ENCODE data around the gene GLB1L2.

The GLB1L2 gene

GRCh38 chr11:134382830-134383229 lies 51.0 kb downstream of the GLB1L2 start:
- FAIRE-seq = no peak

DNA sequence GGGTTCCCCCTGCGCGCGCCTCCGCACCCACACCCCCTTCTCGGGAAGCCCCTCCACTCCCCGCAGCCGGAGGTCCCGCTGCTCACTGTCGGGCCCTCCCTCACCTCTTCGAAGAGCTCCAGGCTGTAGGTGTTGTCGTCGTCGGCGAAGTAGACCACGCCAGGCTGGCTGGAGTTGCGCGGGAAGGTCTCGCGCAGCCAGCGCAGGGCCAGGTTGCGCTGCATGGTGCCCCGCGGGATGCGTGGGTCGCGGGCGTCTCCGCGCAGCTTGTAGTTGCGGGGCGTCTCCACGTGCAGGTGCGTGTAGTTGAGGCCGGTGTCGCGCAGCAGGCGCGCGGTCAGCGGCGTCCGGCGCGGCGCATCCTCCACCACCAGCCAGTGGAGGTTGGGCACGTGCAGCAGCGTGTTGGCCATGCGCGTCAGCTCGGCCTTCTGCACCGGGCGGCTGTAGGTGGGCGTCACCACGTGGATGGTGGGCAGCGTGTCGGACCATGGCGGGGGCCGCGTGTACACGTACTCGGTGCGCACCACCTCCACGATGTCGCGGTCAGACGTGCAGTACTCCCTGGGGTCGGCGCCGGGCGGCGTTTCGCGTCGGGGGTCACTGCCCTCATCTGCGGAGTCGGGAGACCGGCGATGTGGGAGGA lies 51.9 kb downstream of the GLB1L2 start:
- DNase-seq (ENCODE audit: insufficient read length, low spot score) (no peak), FAIRE-seq (no peak)

More at GRCh38 chr11:134382830-134383229, 51.0 kb downstream of the GLB1L2 start:
- no peak for DNase-seq (ENCODE audit: insufficient read length, low spot score)

- FAIRE-seq (no peak), DNase-seq (ENCODE audit: insufficient read length, low spot score) (no peak)
These were observed 52.6 kb downstream of the GLB1L2 start for GRCh38 chr11:134384406-134384805.

DNA sequence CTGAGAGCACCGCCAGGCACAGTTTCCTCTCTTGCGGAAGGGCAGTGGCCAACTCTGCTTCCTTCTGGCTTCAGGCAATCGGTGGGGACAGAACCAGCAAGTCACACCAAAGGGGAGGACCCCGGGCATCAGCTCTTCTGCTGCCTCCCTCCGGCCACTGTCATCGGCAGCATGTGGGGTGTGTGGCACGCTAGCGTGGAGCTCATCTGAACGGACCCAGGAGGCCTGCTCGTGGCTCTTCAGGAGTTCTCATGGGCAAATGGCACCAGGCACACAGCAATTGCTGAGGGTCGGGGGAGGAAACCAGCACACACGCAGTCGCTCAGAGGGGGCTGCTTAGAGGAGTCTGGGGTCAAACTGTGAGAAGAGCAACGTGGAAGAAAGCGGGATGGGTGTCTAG lies 53.4 kb downstream of the GLB1L2 start:
- DNase-seq (ENCODE audit: insufficient read length, low spot score) (no peak), FAIRE-seq (no peak)

- DNase-seq (ENCODE audit: insufficient read length, low spot score) (no peak), FAIRE-seq (no peak)
These were observed 54.2 kb downstream of the GLB1L2 start for GRCh38 chr11:134385774-134386565.

DNA sequence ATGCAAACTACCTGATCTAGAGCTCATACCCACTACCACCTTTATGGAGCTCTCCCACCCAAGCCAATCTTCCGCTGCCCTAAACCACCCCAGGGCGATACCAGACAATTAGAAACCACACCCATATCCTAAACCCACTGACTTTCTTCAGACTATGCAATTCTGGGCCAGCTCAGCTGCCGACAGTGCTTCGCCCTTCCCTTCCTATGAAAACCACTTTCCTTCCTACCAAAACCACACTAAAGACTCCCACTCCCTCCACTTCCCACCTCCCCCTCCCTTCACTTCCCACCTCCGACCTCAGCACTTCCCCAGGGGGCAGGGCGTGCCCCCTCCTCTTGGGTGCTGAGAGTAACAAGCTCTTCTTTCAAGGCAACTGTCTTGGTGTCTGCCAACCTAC lies 55.2 kb downstream of the GLB1L2 start:
- DNase-seq (ENCODE audit: insufficient read length, low spot score) = no peak
- FAIRE-seq = no peak

DNA sequence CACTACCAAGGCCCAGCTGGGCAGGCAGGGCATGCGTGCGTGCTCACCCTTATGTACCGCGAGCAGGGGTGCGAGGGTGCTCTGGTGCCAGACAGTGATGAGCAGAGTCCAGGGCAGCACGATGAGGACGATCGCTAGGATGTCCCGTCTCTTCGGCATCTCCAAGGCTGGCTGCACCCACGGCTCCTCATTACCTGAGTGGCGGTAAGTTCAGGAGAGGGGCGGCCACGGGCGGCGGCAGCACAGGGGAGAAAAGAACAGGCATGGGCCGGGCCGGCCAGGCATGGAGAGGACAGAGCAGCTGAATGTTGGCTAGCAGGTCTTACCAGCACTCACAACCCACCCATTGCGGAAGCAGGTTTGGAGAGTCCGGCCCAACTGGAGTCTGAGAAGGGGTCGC lies 55.7 kb downstream of the GLB1L2 start:
- no peak for DNase-seq (ENCODE audit: insufficient read length, low spot score)
- FAIRE-seq = no peak

- no peak for DNase-seq (ENCODE audit: insufficient read length, low spot score)
- no peak for FAIRE-seq
These were observed 56.8 kb downstream of the GLB1L2 start for GRCh38 chr11:134388590-134388989.

DNA sequence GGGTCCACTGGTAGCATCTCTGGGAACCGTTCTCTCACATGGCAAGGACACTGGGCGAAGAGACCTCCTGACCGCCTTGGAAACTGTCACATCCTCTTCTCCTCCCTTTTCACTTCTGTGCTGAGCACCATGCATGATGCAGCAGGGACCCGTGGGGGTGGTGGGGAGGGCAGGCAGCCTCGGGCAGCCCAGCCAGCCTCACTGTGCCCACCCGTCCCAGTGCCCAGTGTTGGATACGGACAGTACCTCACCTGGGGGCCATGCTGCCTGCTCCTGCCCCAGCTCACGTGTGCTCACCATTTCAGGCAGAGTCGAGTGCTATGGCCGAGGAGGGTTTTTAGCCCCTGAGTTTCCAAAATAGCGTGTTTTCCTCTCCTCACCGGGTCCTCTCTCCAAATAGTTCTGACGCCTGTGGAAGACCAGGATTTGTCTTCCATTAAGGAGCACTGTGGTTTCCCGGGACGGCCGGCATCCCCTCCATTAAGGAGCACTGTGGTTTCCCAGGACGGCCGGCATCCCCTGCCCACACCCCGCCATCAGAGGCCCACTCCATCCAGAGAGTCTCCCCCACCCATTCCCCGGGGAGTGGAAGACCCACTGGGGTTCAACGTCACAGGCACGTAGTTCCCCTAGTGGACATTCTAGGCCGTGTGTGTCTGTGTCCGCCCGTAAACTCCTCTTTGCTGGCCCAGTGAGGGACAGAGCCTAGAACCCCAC lies 57.8 kb downstream of the GLB1L2 start:
- no peak for DNase-seq (ENCODE audit: insufficient read length, low spot score)
- no peak for FAIRE-seq

GRCh38 chr11:134390706-134391569 lies 59.1 kb downstream of the GLB1L2 start:
- FAIRE-seq (no peak), DNase-seq (ENCODE audit: insufficient read length, low spot score) (no peak)

DNA sequence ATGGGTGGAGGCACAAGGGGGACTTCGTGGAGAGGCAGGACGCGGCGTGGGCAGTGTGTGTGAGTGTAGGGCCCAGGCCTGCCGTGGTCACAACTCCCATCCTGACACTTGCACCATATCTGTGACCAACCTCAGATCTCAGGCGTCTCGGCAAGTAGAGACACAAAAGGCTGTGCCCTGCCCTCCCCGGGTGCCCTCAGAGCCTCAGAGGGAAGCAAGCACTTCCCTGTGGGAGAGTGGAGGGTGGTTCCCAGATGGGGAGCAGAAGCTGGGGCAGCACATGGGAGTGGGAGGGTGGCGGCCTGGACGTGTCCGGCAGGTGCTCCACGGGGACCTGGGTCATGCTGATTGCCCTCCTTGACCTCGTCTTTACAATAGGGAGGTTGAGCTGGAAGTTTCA lies 59.9 kb downstream of the GLB1L2 start:
- FAIRE-seq (no peak), DNase-seq (ENCODE audit: insufficient read length, low spot score) (no peak)

DNA sequence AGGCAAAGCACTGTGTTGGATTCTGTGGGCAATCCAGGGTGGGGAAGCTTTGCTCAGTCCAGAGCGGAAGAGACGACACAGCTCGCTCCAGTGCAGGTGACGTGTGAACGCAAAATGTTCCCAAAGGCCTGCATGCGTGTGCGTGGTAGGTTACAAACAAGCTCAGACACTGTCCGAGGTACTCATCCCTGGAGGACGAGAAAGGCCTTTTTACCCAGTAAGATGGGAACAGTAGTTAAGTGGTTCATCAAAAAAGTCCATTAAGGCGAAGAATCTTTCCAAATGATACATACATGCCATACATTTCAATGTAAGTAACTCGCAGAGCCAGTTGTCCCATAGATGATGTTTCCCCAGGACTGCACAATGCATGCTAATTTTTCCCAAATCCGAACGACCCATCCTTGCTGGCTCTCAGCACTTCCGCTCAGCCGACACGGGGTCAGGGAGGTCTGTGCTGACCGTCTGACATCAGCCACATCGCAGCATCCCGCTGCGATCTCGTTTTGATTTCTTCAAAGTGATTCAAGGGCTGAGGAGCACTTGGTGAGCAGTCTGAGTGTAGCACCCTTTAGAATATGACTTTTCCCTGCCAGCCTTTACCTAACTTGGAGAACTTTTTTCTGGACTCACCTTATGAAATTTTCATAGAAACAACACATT lies 61.3 kb downstream of the GLB1L2 start:
- no peak for DNase-seq (ENCODE audit: insufficient read length, low spot score)
- no peak for FAIRE-seq

- DNase-seq (ENCODE audit: insufficient read length, low spot score) = no peak
- no peak for FAIRE-seq
These were observed 61.9 kb downstream of the GLB1L2 start for GRCh38 chr11:134393638-134394037.

GRCh38 chr11:134394311-134394710 lies 62.5 kb downstream of the GLB1L2 start:
- FAIRE-seq (no peak), DNase-seq (ENCODE audit: insufficient read length, low spot score) (no peak)

DNA sequence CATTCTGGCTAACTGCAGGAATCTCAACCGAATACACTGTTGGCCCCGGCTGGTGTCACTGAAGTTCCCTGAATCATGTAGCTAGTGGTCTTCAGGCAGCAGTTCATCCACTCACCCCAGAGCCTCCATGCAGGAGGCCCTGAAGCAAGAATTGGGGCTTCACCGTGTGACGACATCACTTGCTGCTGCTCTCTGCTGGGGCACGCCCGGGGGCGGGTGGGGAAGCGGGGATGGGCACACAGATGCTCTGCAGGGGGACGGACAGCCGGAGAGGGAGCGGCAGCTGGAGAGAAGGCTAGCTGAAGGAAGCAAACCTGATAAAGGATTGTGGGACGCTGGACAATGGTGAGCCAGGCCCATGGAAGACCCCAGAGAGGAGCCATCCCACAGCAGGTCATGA lies 63.2 kb downstream of the GLB1L2 start:
- FAIRE-seq = no peak
- DNase-seq (ENCODE audit: insufficient read length, low spot score) = no peak

- FAIRE-seq = no peak
These were observed 65.7 kb downstream of the GLB1L2 start for GRCh38 chr11:134397304-134398078.

DNA sequence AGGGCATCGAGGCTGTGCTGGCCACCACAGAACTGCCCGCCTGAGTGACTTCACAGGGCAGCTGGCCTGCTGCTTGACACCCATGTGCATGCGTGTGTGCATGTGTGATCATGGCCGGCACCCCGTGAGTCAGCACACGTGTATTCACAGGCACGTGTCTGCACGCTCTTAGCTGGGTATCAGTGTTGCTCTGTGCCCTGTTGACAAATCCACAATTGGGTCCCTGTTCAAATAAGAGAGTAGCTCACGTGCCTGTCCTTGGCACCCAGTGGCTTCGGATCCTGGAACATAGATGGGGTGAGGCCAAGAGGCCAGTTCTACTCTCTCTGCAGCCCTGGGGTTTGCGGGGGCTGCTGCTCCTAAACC lies 66.3 kb downstream of the GLB1L2 start:
- DNase-seq (ENCODE audit: insufficient read length, low spot score) (no peak), FAIRE-seq (no peak)

More at GRCh38 chr11:134397304-134398078, 65.7 kb downstream of the GLB1L2 start:
- DNase-seq (ENCODE audit: insufficient read length, low spot score) = no peak

GRCh38 chr11:134398644-134399292 lies 67.0 kb downstream of the GLB1L2 start:
- DNase-seq (ENCODE audit: insufficient read length, low spot score) (no peak), FAIRE-seq (no peak)

- no peak for DNase-seq (ENCODE audit: insufficient read length, low spot score)
These were observed 67.5 kb downstream of the GLB1L2 start for GRCh38 chr11:134399293-134399654.

More at GRCh38 chr11:134399293-134399654, 67.5 kb downstream of the GLB1L2 start:
- FAIRE-seq = no peak

All from GM19239 (cell line).